HCT116 (cell line): ENCODE data around the gene ZBTB12. TPM values are rescaled to one million over a fixed set of nuclear protein-coding genes. Genes with fewer than 3 reads are reported as not detected.

Source experiments
- ATAC-seq: fragments of 200-7000 bp; cut with Tn5 transposase; 2 replicates; pipeline ENCODE4 v1.9.1; 2020; ENCODE audit warnings: mild to moderate bottlenecking, moderate library complexity
- BruUV-seq: library from RNA; stranded (reverse); fragments of 400-500 nt; replicated peaks from 2 replicates; lab custom pipeline; 2021; lab: Mats Ljungman, UMichigan
- CTCF ChIA-PET: fragments of 300-600 bp; sonication (Branson Sonifier 250); formaldehyde crosslinking; loops from one replicate; lab custom pipeline; 2021; ENCODE audit warnings: antibody characterized with exemption; lab: Charles Lee
- POLR2A ChIA-PET: fragments of 300-600, 350-600 bp; sonication (Branson Sonifier 250); formaldehyde crosslinking; loops from one replicate; lab custom pipeline; 2021; ENCODE audit warnings: antibody characterized with exemption; lab: Charles Lee
- RAD21 ChIA-PET, 2 experiments: fragments of 300-600 bp; sonication (Branson Sonifier 250); formaldehyde crosslinking; loops; one replicate each; lab custom pipeline; 2023; ENCODE audit warnings: low total read pairs in 2 of 2; ENCODE audit not compliant: uncharacterized antibody in 2 of 2, unreplicated experiment in 2 of 2, low non-redundant PET in 1 of 2; lab: Charles Lee
- DNase-seq: peaks from one replicate; pipeline ENCODE4 v3.0.0-alpha.2; 2010; ENCODE audit warnings: low read depth, low spot score
- H2AFZ ChIP-seq: fragments of 200-600 bp; shearing (Covaris generic), sonication (generic); 2 replicates; pipeline ENCODE4 v1.6.1; 2017; ENCODE audit warnings: low read depth, mixed run types, mixed read lengths, antibody characterized with exemption, low read length; ENCODE audit not compliant: poor library complexity, severe bottlenecking
- H3K27ac ChIP-seq: 2 replicates; pipeline ENCODE4 v1.5.1; 2012; ENCODE audit warnings: low read depth, low read length
- H3K27me3 ChIP-seq: fragments of 200-600 bp; sonication (generic); 2 replicates; pipeline ENCODE4 v1.6.1; 2016; ENCODE audit warnings: mixed run types, low read length, mixed read lengths; ENCODE audit not compliant: insufficient read depth
- H3K36me3 ChIP-seq, 2 experiments: fragments of 200-500 bp in 1 of 2; fragments of 200-600 bp in 1 of 2; sonication (Bioruptor generic) in 1 of 2; sonication (generic) in 1 of 2; 2 replicates each; pipeline versions ENCODE4 v1.5.1 to v1.6.1; 2014 to 2016; ENCODE audit warnings: low read length in 2 of 2, inconsistent platforms in 1 of 2, mixed read lengths in 1 of 2, mixed run types in 1 of 2; ENCODE audit not compliant: insufficient read depth in 2 of 2, control insufficient read depth in 1 of 2
- H3K4me1 ChIP-seq, 2 experiments: fragments of 200-600 bp in 1 of 2; sonication (generic) in 1 of 2; 2 replicates each; pipeline versions ENCODE4 v1.5.1 to v1.6.1; 2012 to 2017; ENCODE audit warnings: low read length in 2 of 2, inconsistent platforms in 1 of 2, mild to moderate bottlenecking in 1 of 2, mixed read lengths in 1 of 2, mixed run types in 1 of 2, moderate library complexity in 1 of 2; ENCODE audit not compliant: insufficient read depth in 2 of 2, control insufficient read depth in 1 of 2
- H3K4me2 ChIP-seq: fragments of 200-600 bp; sonication (generic); 2 replicates; pipeline ENCODE4 v1.6.1; 2017; ENCODE audit warnings: mixed run types, low read length, mixed read lengths
- H3K4me3 ChIP-seq, 2 experiments: fragments of 200-600 bp in 1 of 2; sonication (generic) in 1 of 2; replicated peaks in 1 of 2; 2 replicates each; pipeline ENCODE4 v1.5.1; 2011 to 2016; ENCODE audit warnings: low read length in 2 of 2, control low read depth in 1 of 2, low read depth in 1 of 2, mild to moderate bottlenecking in 1 of 2, mixed read lengths in 1 of 2, mixed run types in 1 of 2
- H3K79me2 ChIP-seq: fragments of 200-600 bp; sonication (generic); 2 replicates; pipeline ENCODE4 v1.6.1; 2017; ENCODE audit warnings: mild to moderate bottlenecking, mixed run types, low read length, moderate library complexity, mixed read lengths; ENCODE audit not compliant: insufficient read depth
- H3K9ac ChIP-seq: fragments of 200-600 bp; sonication (generic); 2 replicates; pipeline ENCODE4 v1.6.1; 2016; ENCODE audit warnings: low read length, mixed read lengths
- H3K9me2 ChIP-seq: fragments of 200-600 bp; sonication (generic), shearing (Covaris generic); 2 replicates; pipeline ENCODE4 v1.6.1; 2017; ENCODE audit warnings: mixed run types, mild to moderate bottlenecking, moderate library complexity; ENCODE audit not compliant: insufficient read depth
- H3K9me3 ChIP-seq, 2 experiments: fragments of 200-500 bp in 1 of 2; fragments of 200-600 bp in 1 of 2; sonication (Bioruptor generic) in 1 of 2; sonication (generic) in 1 of 2; 2 replicates each; pipeline ENCODE4 v1.6.1; 2014 to 2017; ENCODE audit warnings: low read length in 2 of 2, mixed read lengths in 2 of 2, inconsistent platforms in 1 of 2, low read depth in 1 of 2, mild to moderate bottlenecking in 1 of 2, mixed run types in 1 of 2, moderate library complexity in 1 of 2; ENCODE audit not compliant: control insufficient read depth in 1 of 2, insufficient read depth in 1 of 2
- H4K20me1 ChIP-seq: fragments of 200-600 bp; sonication (generic), shearing (Covaris generic); 2 replicates; pipeline ENCODE4 v1.6.1; 2017; ENCODE audit warnings: mixed run types, mild to moderate bottlenecking, moderate library complexity; ENCODE audit not compliant: insufficient read depth
- CEBPB ChIP-seq: IDR thresholded peaks from 2 replicates; pipeline ENCODE4 v1.6.1; 2012; ENCODE audit warnings: low read depth
- CTCF ChIP-seq, 3 experiments: fragments of 200-600 bp in 1 of 3; sonication (generic) in 1 of 3; IDR thresholded peaks in 2 of 3; conservative IDR thresholded peaks in 1 of 3; 2 replicates each; pipeline ENCODE4 v1.5.1; 2012 to 2017; ENCODE audit warnings: low read depth in 2 of 3, low read length in 2 of 3, antibody characterized with exemption in 1 of 3, borderline replicate concordance in 1 of 3, control low read depth in 1 of 3, mild to moderate bottlenecking in 1 of 3, mixed read lengths in 1 of 3, mixed run types in 1 of 3, moderate library complexity in 1 of 3; ENCODE audit not compliant: insufficient read depth in 1 of 3
- EGR1 ChIP-seq: IDR thresholded peaks from 2 replicates; pipeline ENCODE4 v1.6.1; 2012; ENCODE audit warnings: low read depth
- ELF1 ChIP-seq: IDR thresholded peaks from 2 replicates; pipeline ENCODE4 v1.6.1; 2012; ENCODE audit warnings: low read depth, borderline replicate concordance
- EZH2 ChIP-seq: fragments of 200-600 bp; sonication (generic); IDR thresholded peaks from 2 replicates; pipeline ENCODE4 v1.6.1; 2017; ENCODE audit warnings: antibody characterized with exemption, mixed run types
- EZH2phosphoT487 ChIP-seq: fragments of 200-600 bp; IDR thresholded peaks from 2 replicates; pipeline ENCODE4 v1.6.1; 2018; ENCODE audit warnings: antibody characterized with exemption, borderline replicate concordance
- JUND ChIP-seq: IDR thresholded peaks from 2 replicates; pipeline ENCODE4 v1.6.1; 2012
- MAX ChIP-seq: IDR thresholded peaks from 2 replicates; pipeline ENCODE4 v1.6.1; 2012
- POLR2A ChIP-seq: IDR thresholded peaks from 2 replicates; pipeline ENCODE4 v1.7.0; 2011; ENCODE audit warnings: borderline replicate concordance; ENCODE audit not compliant: insufficient read depth, insufficient read length; ENCODE audit errors: extremely low read depth
- RAD21 ChIP-seq: IDR thresholded peaks from 2 replicates; pipeline ENCODE4 v1.6.1; 2012; ENCODE audit warnings: low read depth, mild to moderate bottlenecking
- REST ChIP-seq: IDR thresholded peaks from 2 replicates; pipeline ENCODE4 v1.6.1; 2012; ENCODE audit warnings: low read depth
- SIN3A ChIP-seq: IDR thresholded peaks from 2 replicates; pipeline ENCODE4 v1.6.1; 2012; ENCODE audit warnings: low read depth
- SRF ChIP-seq: IDR thresholded peaks from 2 replicates; pipeline ENCODE4 v1.6.1; 2012; ENCODE audit warnings: low read depth
- TCF7L2 ChIP-seq: IDR thresholded peaks from 2 replicates; pipeline ENCODE4 v1.7.0; 2011; ENCODE audit warnings: borderline replicate concordance, inconsistent platforms; ENCODE audit not compliant: insufficient read depth, insufficient read length; ENCODE audit errors: extremely low read depth
- YY1 ChIP-seq: IDR thresholded peaks from 2 replicates; pipeline ENCODE4 v1.6.1; 2011; ENCODE audit warnings: low read length, low read depth, moderate library complexity, mild to moderate bottlenecking; ENCODE audit not compliant: insufficient replicate concordance; ENCODE audit errors: extremely low read depth
- ZNF274 ChIP-seq: fragments of 200-500 bp; sonication (Bioruptor generic); IDR thresholded peaks from 2 replicates; pipeline ENCODE4 v1.6.1; 2014; ENCODE audit warnings: mild to moderate bottlenecking, low read depth, low read length, inconsistent platforms
- intact Hi-C: fragments of 100-400 bp; cut with micrococcal nuclease; formaldehyde crosslinking; loops from 2 replicates; pipeline ENCODE4 v1.10.0; 2022
- total RNA-seq: library from RNA; stranded (reverse); gene quantifications from one replicate; pipeline ENCODE4 v1.2.1, GENCODE V29; 2021; ENCODE audit not compliant: unreplicated experiment
- TF ChIP-seq, protein P1 (sequence below): IDR thresholded peaks from 2 replicates; pipeline ENCODE4 v1.6.1; 2012

The ZBTB12 gene
- total RNA-seq, 1 experiment from 2014 or later: 10.3 TPM

- Histone ChIP-seq H3K9ac (no peak overlapping the region), H4K20me1 (no peaks in the 10 kb centered on the region), H3K9me2 (no peaks in the 10 kb centered on the region; the same call in 1 of the 2 replicates), H3K79me2 (no peaks in the 10 kb centered on the region), H3K27ac (no peak overlapping the region), H3K4me1 (peaks cover 7 to 43% of the 10 kb centered on the region in 2 experiments; a peak in 3 of 4 replicates), H3K27me3 (no peaks in the 10 kb centered on the region), H3K4me2 (no peak overlapping the region), H3K9me3 (no peaks in the 10 kb centered on the region)
- BruUV-seq: no TSS peak
- intact Hi-C loops: no loop called here
- ChIA-PET CTCF (no interaction called here), RAD21 (no interaction called here)
- no peak for DNase-seq
- TF ChIP-seq CEBPB (no peak), ELF1 (no peak), ZNF274 (no peak), SRF (no peak), JUND (no peak), CTCF (IDR thresholded peaks at IDR 0.05 in 2 of 3, conservative IDR thresholded peaks at IDR 0.05 in 1 of 3; ENCODE audit: borderline replicate concordance in 1 of 3, insufficient read depth in 1 of 3, low read depth in 2 of 3, low read length in 2 of 3) (no peak), MAX (no peak), YY1 (no peak), POLR2A (no peak), EZH2phosphoT487 (no peak), EZH2 (no peak), TCF7L2 (no peak), EGR1 (no peak), REST (no peak), RAD21 (no peak), SIN3A (no peak)
- TF ChIP-seq, protein P1, sequence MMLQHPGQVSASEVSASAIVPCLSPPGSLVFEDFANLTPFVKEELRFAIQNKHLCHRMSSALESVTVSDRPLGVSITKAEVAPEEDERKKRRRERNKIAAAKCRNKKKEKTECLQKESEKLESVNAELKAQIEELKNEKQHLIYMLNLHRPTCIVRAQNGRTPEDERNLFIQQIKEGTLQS: no peak
- TF ChIP-seq, all 23 proteins: peak for 0
- no peak overlapping the region for H2AFZ ChIP-seq
- no peak overlapping the region for H3K4me3 ChIP-seq
- ATAC-seq: no peak
- POLR2A ChIA-PET: no interaction called here
- peaks cover 0 to 4% of the 10 kb centered on the region in 2 experiments; a peak in 1 of 4 replicates for H3K36me3 ChIP-seq
These were observed 44.5 kb upstream of the ZBTB12 start for GRCh38 chr6:31946370-31946885.
